HL-60 (cell line): ENCODE measurements around the gene VWA7.

Source experiments
- DNase-seq, 2 experiments: peaks; one replicate each; pipeline ENCODE4 v3.0.0-alpha.2; 2010 to 2020; ENCODE audit warnings: low read depth in 1 of 2, low spot score in 1 of 2
- H3K27ac ChIP-seq: fragments of 250-450 bp; sonication (Bioruptor Pico); replicated peaks from 2 replicates; pipeline ENCODE4 v1.5.1; 2020; ENCODE audit warnings: mild to moderate bottlenecking, moderate library complexity
- H3K27me3 ChIP-seq: fragments of 250-450 bp; sonication (Bioruptor Pico); 2 replicates; pipeline ENCODE4 v1.5.1; 2021; ENCODE audit warnings: mild to moderate bottlenecking, moderate library complexity; ENCODE audit not compliant: insufficient read depth, poor library complexity, severe bottlenecking
- H3K4me3 ChIP-seq: replicated peaks from 2 replicates; pipeline ENCODE4 v1.5.1; 2011; ENCODE audit warnings: mild to moderate bottlenecking, control low read depth, low read length; ENCODE audit not compliant: insufficient read depth
- CTCF ChIP-seq: IDR thresholded peaks from one replicate; pipeline ENCODE4 v1.5.1; 2011; ENCODE audit warnings: low read length, control low read depth, inconsistent platforms; ENCODE audit not compliant: insufficient read depth
- GABPA ChIP-seq: IDR thresholded peaks from 2 replicates; pipeline ENCODE4 v1.6.1; 2012; ENCODE audit warnings: low read depth
- POLR2AphosphoS5 ChIP-seq: IDR thresholded peaks from 2 replicates; pipeline ENCODE4 v1.6.1; 2012; ENCODE audit warnings: low read depth
- REST ChIP-seq: IDR thresholded peaks from 2 replicates; pipeline ENCODE4 v1.6.1; 2012; ENCODE audit warnings: low read depth; ENCODE audit not compliant: insufficient replicate concordance
- SPI1 ChIP-seq: IDR thresholded peaks from 2 replicates; pipeline ENCODE4 v1.6.1; 2012; ENCODE audit warnings: low read depth, mild to moderate bottlenecking, borderline replicate concordance

The VWA7 gene

GRCh38 chr6:31739639-31740396 is 37.3 kb downstream of the VWA7 start, which contains the start of gene MSH5:
MSH5 (plus strand) TSS chr6:31740005; CDS start chr6:31740467, 462 bp downstream.
- H3K4me3 ChIP-seq: peak within 1 kb of the TSS; percentile 60
- peak; percentile 91 for TF ChIP-seq POLR2AphosphoS5
- TF ChIP-seq REST: peak; percentile 64
- no peak for TF ChIP-seq CTCF
- no peak for TF ChIP-seq SPI1
- TF ChIP-seq GABPA: no peak
- peak; percentile 99 for DNase-seq
- peak within 1 kb of the TSS; percentile 99 for H3K27ac ChIP-seq
- H3K27me3 ChIP-seq: no peaks in the 10 kb centered on the region

GRCh38 chr6:31737991-31738979 is 38.8 kb downstream of the VWA7 start:
- DNase-seq: peak; percentile 90 to 94
- Histone ChIP-seq H3K4me3 (no peak overlapping the region; the same call in 1 of the 2 replicates), H3K27me3 (no peaks in the 10 kb centered on the region), H3K27ac (peak overlapping the region; percentile 99)
- TF ChIP-seq SPI1 (peak; percentile 67; the same call in 1 of the 2 replicates), CTCF (no peak), POLR2AphosphoS5 (peak; percentile 87)

GRCh38 chr6:31737315-31737990 is 39.7 kb downstream of the VWA7 start:
- DNase-seq: peak; percentile 67 to 79
- Histone ChIP-seq H3K27me3 (no peaks in the 10 kb centered on the region), H3K4me3 (no peak overlapping the region), H3K27ac (peak overlapping the region; percentile 99)
- TF ChIP-seq POLR2AphosphoS5: peak; percentile 0; the same call in 1 of the 2 replicates
- no peak for TF ChIP-seq GABPA
- no peak for TF ChIP-seq REST
